Forelimb muscle (tissue), 1 donor: Measurements from ENCODE around the gene PCYT2. TPM values are rescaled to one million over a fixed set of nuclear protein-coding genes. Genes with fewer than 3 reads are reported as not detected.

Experiments used
- DNase-seq: peaks from one replicate; pipeline ENCODE4 v3.0.0-alpha.2; 2013; ENCODE audit warnings: low read depth
- polyA plus RNA-seq: library from polyadenylated mRNA; unstranded; fragments of 120-200 nt; gene quantifications from one replicate; pipeline ENCODE4 v1.2.1, GENCODE V29; 2013; ENCODE audit not compliant: insufficient read length

The PCYT2 gene
- polyA plus RNA-seq, 1 donor, result 9.6 TPM

GRCh38 chr17:81858967-81859905, 52.0 kb downstream of the PCYT2 start:
- DNase-seq, result no peak

- no peak for DNase-seq
Measured at GRCh38 chr17:81858170-81858966, 52.8 kb downstream of the PCYT2 start.

- no peak for DNase-seq
Measured at GRCh38 chr17:81854974-81855774, 56.0 kb downstream of the PCYT2 start.

- no peak for DNase-seq
Measured at GRCh38 chr17:81852237-81852636, 59.0 kb downstream of the PCYT2 start.

GRCh38 chr17:81851423-81851822, 59.8 kb downstream of the PCYT2 start:
- DNase-seq, result no peak

Other genes with a start within 250 kb of the PCYT2 start
- gene OXLD1, start 244.8 kb downstream of the PCYT2 start, polyA plus RNA-seq, result 9.4 TPM
- 14.8 TPM for gene CCDC137, start 244.7 kb downstream of the PCYT2 start, polyA plus RNA-seq
- 28.2 TPM for gene ARL16, start 227.6 kb downstream of the PCYT2 start, polyA plus RNA-seq
- 48.1 TPM for gene HGS, start 227.4 kb downstream of the PCYT2 start, polyA plus RNA-seq
- 54.9 TPM for gene MRPL12, start 208.0 kb downstream of the PCYT2 start, polyA plus RNA-seq
- 3.5 TPM for gene SLC25A10, start 199.1 kb downstream of the PCYT2 start, polyA plus RNA-seq
- gene GCGR, start 107.2 kb downstream of the PCYT2 start, polyA plus RNA-seq, result not detected
- gene MCRIP1, start 78.1 kb downstream of the PCYT2 start, polyA plus RNA-seq, result 119 TPM
- gene PPP1R27, start 76.3 kb downstream of the PCYT2 start, polyA plus RNA-seq, result 90.6 TPM
- 412 TPM for gene P4HB, start 50.9 kb downstream of the PCYT2 start, polyA plus RNA-seq
- 160 TPM for gene ARHGDIA, start 40.1 kb downstream of the PCYT2 start, polyA plus RNA-seq
- gene ALYREF, start 19.8 kb downstream of the PCYT2 start, polyA plus RNA-seq, result 53.9 TPM
- gene ANAPC11, start 19.7 kb downstream of the PCYT2 start, polyA plus RNA-seq, result 105 TPM
- 0.42 TPM for gene NPB, start 9.2 kb downstream of the PCYT2 start, polyA plus RNA-seq
- gene SIRT7, start 6.8 kb upstream of the PCYT2 start, polyA plus RNA-seq, result 7.7 TPM
- 16.3 TPM for gene MAFG, start 16.3 kb upstream of the PCYT2 start, polyA plus RNA-seq
- 59.5 TPM for gene PYCR1, start 25.9 kb upstream of the PCYT2 start, polyA plus RNA-seq
- gene MYADML2, start 35.8 kb upstream of the PCYT2 start, polyA plus RNA-seq, result 43.6 TPM
- gene NOTUM, start 49.8 kb upstream of the PCYT2 start, polyA plus RNA-seq, result 4.9 TPM
- gene ASPSCR1, start 66.2 kb upstream of the PCYT2 start, polyA plus RNA-seq, result 22.2 TPM
- gene CENPX, start 111.5 kb upstream of the PCYT2 start, polyA plus RNA-seq, result 28.6 TPM
- 8.4 TPM for gene LRRC45, start 111.9 kb upstream of the PCYT2 start, polyA plus RNA-seq
- 6.0 TPM for gene RAC3, start 120.3 kb upstream of the PCYT2 start, polyA plus RNA-seq
- gene DCXR, start 126.3 kb upstream of the PCYT2 start, polyA plus RNA-seq, result 32.8 TPM
- gene RFNG, start 140.4 kb upstream of the PCYT2 start, polyA plus RNA-seq, result 31.0 TPM
- gene GPS1, start 140.5 kb upstream of the PCYT2 start, polyA plus RNA-seq, result 69.4 TPM
- gene DUS1L, start 154.4 kb upstream of the PCYT2 start, polyA plus RNA-seq, result 60.1 TPM
- gene FASN, start 186.8 kb upstream of the PCYT2 start, polyA plus RNA-seq, result 24.6 TPM